NCI-H2029 (cell line): ENCODE results near the gene HHAT.
"Not testable (repeated sequence)": the region's sequence is repeated elsewhere in the genome, so short reads cannot be mapped to it uniquely, and the experiment has no call there.

ENCODE experiments used
- DNase-seq: peaks from one replicate; lab custom pipeline; 2025; lab: John Stamatoyannopoulos, UW

HHAT gene

DNA sequence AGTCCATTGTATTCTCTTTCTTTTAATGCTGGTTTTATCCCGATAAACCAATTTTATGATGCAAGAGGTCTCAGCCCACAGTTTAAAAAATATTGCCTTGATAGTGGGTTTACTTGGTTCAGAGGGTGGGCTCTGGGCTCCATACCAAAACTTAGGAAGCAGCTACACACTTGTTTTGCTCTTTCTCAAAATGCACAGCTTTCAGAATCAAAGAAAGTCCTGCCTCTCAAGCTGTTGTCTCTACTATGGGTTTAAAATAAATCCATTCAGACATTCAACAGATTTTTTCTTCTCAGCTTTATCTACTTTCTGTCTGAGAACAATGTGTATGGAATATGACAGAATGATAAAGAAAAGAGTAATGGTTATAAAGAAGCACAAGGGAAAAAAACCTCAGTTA is 14.8 kb upstream of the HHAT start:
- no peak for DNase-seq

DNA sequence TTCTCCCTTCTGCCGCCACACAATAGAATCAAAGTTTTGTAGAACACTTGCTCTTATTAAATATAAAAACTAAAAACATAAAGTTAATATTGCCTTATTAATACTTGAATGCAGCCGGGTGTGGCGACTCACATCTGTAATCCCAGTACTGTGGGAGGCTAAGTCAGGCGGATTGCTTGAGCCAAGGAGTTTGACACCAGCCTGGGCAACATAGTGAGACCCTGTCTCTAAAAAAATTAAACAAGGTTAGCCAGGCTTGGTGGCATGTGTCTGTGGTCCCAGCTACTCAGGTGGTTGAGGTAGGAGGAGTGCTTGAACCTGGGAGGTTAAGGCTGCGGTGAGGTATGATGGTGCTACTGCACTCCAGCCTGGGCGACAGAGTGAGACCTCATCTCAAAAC is 13.2 kb upstream of the HHAT start:
- DNase-seq: no peak

DNA sequence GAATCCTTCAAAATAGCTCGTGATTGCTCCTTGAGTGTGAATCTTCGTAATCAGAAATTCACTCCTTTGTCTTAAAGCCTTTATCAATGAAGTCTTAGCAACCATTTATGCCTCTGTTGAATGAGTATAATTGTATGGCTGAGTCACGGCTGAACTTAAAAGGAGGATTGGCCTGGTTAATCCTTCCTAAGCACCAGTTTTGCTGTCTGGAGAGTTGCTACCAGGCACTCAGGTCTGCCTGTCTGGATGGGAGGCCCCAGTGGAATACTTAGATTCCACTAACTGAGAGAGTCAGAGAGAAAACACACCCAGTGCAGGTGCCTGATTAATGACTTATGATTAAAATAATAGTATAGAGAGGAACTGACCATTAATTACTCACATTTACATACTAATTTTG is 7.6 kb upstream of the HHAT start:
- no peak for DNase-seq

DNA sequence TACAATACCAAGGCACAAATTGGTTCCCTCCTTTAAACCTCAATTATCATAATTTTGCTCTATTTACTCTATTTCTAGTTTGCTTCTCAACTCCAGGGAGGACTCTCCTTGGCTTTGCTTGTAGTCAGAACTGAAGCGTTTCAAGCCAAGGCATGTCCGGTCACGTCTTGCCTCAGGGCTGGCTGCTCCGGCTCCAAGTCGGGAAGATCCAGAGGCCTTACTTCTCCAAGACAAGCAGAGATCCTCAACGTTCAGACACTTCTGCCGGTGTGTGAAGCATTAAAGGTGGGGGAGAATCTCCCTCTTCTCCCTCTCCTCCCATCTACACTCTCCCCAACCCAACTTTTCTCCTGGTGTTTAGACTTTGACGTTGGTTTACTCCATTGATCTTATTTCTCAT is 7.2 kb upstream of the HHAT start:
- no peak for DNase-seq

DNA sequence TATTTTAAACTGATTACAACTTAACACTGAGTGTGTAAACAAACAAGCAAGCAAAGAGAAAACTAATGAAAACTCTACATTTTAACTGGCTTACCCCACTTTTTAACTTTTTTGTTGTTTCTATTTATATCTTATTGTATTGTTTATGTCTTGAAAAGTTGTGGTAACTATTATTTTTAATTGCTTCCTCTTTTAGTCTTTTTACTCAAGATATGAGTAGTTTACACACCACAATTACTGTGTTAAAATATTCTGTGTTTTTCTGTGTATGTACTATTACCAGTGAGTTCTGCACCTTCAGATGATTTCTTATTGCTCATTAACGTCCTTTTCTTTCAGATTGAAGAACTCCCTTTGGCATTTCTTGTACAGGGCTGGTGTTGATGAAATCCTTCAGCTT is 4.7 kb upstream of the HHAT start:
- no peak for DNase-seq

DNA sequence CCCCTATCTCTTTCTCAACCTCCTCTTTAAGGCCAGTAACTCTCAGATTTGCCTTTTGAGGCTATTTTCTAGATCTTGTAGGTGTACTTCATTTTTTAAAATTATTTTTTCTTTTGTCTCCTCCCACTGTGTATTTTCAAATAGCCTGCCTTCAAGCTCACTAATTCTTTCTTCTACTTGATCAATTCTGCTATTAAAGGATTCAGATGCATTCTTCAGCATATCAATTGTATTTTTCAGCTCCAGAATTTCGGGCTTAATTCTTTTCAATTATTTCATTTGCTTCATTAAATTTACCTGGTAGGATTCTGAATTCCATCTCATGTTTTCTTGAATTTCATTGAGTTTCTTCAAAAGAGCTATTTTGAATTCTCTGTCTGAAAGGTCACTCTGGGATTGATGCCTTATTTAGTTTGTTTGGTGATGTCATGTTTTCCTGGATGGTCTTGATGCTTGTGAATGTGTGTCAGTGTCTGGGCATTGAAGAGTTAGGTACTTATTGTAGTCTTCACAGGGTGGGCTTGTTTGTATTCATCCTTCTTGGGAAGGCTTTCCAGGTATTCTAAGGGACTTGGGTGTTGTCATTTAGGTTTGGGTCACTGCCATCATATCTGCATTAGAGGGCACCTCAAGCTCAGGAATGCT is 3.6 kb upstream of the HHAT start:
- DNase-seq: no peak

DNA sequence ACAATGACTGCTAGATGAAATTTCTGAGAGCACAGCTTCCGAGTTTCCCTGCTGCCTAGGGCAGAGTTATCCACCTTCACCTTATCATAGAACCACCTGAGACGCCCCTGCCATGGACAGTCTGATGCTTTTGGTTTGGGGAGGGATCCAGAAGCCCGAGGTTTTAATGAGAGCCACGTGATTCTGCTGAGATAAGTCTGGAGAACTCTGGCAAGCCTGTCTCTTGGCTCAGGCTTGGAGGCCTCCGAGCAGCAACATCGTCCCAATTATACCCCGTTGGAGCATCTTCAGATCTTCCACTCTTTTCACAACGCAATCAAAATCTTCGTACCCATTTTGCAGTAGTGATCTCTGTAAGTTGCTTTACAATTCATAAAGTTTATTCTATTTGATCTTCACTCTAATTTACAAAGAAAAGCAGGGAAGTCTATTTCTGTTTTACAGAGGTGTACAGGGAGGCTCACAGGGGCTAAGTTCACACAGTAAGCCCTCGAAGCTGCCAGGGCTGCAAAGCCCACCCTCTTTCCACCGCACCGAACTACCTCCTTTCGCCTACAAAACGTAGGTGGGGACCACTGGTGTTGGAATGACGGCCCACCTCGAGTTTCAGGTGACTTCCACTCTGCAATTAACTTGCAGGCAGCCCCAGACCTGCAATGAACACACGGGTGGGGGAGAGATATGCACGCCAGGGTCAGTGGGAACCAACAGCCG is 513 bp upstream of the HHAT start:
- no peak for DNase-seq

DNA sequence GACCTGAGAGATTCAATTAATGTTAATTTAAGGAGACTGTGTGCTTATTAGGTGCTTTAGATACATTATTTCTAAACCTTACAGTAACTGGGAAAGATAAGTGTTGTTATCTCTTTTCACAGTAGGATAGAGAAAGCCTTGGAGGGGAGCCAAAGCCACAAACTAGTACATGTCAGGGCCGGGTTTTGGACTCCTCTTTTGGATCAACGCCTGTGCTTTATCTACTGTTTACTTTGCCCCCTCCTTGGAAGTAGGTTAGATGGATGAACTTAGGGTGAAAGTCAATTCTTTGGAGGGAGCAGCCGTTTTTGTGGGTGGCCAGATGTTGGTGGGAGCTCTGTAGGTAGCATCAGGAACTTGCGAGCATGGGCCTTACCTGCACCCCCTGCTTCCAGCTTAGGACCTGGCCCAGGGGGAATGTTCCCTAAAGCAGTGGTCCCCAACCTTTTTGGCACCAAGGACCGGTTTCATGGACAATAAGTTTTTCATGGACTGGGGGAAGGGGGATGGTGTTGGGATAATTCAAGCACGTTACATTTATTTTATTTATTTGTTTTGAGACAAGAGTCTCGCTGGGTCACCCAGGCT is 1.7 kb downstream of the HHAT start:
- peak; percentile 12 for DNase-seq

DNA sequence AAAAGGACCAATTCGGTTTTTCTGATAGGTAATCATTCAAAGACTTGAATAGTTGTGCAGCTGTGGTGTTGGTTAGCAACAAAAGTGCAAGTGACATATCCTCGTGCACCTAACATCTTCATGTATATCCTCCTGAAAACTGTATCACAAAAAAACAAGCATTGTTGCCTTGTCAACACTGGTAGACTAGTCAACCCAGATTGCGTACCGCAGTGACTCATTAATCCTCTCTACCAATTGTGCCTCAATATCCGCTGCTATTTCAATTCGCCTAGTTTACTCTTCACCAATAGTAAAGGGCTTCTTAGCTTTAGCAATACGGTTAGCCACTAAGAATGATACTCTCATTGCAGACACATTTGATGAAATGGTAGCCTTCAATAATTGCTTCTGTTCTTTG is 3.5 kb downstream of the HHAT start:
- no peak for DNase-seq

DNA sequence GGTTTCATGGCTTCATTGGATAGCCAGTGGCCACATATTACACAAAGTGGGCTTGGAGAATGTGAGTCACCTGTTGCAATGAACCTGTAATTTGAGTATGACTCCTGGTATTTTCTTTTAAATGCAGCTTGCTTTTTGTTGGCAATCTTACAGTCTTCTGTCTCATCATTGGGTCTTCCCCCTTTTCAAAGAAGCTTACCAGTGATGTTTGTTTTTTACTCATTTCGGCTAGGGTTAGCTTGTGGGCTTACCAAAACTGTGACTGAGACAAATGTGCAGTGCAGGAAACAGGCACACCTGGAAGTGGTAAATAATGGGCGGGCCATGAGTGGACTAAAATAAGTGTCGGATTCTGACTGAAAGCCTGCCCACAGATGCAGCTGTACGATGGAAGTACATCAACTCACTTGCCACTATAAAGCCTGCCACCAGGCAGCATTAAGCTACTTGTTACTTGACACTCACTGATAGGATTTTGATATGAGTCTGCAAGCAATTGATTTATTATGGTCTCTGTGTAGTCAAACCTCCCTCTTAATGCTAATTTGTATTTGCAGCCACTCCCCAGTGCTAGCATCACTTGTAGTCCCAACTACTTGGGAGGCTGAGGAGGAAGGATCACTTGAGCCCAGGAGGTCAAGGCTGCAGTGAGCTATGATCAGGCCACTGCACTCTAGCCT is 4.2 kb downstream of the HHAT start:
- DNase-seq: peak; percentile 4

DNA sequence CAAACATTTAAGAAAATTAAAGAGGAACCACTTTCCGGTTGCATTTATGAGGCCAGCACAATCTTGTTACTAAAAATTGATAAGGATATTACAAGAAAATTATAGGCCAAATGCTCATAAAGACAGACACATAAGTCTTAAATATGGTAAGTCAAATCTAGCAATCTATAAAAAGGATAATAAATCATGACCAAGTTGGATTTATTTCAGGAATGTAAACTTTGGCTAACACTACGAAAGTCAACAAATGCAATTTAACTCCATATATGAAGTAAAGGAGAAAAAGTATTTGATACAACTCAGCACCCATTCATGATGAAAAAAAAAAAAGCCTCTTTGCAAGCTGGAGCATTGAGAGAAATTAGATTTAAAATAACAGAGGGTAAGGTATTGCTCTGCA is 6.3 kb downstream of the HHAT start:
- no peak for DNase-seq

DNA sequence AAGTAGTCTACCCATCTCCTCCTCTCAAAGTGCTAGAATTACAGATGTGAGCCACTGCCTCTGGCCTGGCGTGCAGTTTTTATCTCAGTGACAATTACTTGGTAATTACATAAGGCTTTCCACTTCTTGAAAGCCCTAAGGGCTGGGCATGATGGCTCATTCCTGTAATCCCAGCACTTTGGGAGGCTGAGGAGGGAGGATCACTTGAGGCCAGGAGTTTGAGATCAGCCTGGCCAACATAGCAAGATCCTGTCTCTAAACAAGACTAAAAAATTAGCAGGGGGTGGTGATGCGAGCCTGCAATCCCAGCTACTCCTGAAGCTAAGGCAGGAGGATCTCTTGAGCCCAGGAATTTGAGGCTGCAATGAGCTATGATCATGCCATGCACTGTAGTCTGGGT is 7.7 kb downstream of the HHAT start:
- DNase-seq: no peak

DNA sequence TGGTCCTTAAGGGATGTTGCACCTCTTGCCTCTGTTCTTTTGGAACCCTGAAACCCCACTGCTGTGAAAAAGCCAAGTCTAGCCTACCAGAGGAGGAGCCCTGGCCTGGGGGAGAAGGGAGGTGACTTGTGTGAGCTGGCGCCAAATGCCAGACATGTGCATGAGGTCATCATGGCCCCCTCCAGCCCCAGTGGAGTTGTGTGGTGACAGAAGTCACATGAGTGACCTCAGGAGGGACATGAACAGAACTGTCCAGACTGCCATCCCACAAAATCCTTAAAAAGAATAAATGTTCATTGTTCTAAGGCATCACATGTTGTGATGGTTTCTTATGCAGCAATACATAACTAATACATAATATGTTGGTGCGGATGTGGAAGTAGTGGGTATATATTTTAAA is 10.8 kb downstream of the HHAT start:
- no peak for DNase-seq

DNA sequence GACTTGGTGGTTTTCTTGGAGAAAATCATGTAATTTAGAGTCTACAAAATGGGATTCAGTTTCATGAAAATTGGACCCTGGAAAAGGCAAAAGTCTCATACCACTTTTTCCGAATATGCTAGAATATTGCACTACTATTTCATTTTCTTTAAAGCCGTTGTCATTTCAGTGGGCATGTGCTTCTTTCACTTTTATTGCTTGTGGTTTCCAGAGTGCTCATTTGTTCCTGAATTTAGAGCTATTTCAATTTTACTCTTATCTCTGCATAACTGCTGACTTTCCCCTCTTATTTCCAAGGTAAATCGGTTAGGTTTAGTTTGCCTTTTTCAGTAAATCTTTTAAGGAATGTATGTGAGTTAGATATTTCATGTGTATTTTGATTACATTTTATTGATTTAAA is 11.6 kb downstream of the HHAT start:
- DNase-seq: no peak

DNA sequence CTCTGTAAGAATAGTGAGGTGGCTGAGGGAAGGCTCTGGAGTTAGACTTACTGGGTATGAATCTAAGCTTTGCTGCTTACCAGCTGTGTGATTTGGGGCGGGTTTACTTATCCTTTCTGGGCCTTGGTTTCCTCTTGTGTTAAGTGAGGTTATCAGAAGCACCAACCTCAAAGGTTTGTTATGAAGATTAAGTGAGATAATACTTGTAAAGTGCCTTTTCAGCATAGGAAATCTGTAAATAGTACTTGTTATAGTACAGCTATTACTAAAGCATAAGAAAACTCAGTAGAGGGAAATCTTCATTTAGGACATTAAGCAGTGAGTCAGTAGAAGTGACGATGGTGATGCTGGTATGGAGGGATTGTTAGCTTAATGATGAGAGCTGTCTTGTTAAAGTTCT is 12.1 kb downstream of the HHAT start:
- DNase-seq: no peak

DNA sequence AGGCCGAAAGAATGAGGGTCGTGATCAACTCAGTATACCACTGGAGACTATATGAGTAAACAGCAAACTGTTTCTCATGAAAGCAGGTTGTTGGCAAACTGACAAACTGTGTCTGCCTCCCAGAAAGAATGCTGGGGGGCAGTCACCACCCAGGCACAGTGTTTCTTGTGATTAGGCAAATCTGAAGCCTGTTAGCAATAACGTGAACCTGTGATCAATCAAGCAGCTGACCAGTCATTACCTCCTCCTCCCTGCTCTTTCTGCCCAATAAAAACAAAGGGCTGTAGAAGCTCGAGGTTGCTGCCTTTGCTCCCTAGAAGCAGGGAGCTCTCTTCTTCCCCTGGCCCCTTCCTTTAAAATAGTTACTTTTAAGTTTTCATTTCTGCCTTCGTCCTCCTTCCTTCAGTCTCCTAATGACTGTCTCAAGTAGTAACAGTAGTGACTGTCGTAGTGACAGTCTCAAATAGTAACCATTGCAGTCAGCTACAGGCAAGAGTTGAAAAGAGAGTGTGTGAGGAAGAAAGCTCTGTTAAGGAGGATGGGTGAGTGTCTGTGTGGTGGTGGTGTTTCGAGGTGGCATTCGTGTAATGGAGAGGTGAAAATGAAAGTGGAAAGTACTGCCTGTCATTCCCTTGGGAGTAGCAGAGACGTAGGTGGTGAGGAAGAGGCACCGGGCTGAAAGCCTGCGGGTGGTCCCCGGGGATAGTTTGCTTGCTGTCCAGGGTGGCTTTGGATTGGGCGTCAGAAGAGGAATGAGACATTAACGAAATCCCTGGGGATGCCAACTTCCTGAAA is 14.5 kb downstream of the HHAT start:
- DNase-seq: no peak

DNA sequence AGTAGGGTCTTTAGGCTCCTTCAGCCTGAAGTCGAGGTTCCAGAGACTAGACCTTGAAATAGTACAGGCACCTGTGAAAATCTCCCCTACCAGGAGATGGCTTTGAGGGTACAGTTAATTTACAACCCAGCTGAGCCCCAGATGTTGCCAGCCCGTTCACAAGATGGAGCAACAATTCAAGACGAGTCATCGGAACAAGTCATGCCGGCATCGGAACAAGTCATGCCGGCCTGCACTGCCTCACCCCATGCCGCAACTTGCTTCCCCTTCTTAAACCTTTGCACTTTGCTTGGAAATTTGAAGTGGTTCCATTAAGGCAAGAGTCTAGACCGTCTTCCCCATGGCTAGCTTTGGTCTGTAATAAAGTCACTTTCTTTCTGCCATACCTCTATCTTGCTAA is 16.0 kb downstream of the HHAT start:
- no peak for DNase-seq

DNA sequence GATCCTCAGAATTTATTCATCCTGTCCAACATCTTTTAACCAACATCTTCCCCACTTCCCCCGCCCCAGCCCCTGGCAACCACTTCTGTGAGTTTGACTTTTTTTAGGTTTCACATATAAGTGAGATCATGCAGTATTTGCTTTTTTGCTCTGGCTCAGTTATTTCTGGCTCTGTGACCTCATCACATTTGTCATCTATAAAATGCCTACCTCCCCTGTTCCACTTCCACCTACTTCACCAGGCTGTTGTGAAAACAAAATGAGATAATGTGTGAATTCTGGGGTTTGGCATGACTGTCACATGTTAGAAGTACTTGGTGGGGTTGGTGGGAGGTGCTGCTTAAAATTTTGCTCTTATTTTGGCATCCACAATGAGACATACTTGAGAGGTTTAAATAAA is 18.4 kb downstream of the HHAT start:
- DNase-seq: peak; percentile 10

DNA sequence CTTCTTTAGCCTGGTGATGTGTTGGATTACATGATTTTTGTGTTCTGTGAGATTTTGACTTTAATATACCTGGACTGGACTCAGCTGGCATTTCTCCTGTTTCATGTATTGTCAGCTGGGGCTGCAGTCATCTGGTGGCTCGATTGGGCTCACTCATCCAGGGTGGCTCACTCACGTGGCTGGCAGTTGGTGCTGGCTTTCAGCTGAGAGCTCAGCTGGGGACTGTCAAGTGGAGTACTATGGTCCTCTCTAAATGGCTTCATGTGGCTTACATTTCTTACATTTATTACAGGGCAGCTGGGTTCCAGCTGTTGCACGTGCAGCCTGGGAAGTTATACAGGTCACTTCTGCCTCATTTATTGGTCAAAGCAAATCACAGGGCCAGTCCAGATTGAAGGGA is 22.8 kb downstream of the HHAT start:
- no peak for DNase-seq

DNA sequence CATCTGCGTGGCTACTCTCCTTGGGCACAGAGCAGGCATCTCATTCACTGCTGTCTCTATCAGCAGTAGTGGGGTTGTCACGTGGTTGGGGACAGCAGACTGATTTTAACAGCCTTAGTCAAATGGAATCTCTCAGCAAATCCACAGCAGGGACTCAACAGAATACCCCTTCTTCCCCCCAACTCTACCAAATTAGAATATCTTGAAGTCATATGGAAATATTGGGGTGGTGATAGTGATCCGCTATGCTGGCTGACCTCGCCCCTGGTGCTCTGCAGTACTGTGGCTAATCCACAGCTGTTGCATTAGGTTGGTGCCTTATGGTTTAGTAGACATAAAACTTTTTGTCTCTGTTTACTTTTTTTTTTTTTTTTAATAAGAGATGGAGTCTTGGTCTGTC is 23.9 kb downstream of the HHAT start:
- DNase-seq: no peak

DNA sequence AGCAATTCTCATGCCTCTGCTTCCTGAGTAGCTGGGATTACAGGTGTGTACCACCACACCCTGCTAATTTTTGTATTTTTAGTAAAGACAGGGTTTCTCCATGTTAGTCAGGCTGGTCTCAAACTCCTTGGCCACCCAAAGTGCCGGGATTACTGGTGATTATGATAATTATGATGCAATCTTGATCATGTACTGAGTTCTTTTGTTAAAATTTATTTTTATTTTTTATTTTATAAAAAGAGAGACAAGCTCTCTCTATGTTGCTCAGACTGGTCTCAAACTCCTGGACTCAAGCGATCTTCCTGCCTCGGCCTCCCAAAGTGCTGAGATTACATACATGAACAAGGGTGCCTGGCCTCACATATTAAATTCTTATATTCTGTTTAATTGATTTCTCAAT is 25.6 kb downstream of the HHAT start:
- DNase-seq: not testable (repeated sequence)

DNA sequence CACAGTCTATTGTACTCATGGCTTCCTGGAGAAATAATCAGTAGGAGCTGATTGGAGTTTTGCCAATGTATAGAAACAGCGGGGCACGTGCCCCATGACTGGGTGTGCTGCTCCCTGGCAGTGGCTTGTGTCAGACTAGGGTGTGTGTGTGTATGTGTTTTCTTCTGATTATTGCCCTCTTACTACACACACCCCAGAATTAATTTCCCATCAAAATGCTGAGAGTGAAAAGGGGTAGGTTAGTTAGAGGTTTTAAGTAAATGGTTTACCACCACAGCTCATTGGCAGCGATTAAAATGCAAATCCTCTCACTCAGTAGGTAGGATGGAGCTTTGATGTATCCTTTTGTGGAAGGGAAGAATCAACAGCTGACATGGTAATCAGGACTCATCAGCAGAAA is 29.9 kb downstream of the HHAT start:
- no peak for DNase-seq
